HCT116 (cell line): ENCODE measurements around the gene ZNF292. TPM values are rescaled to one million over a fixed set of nuclear protein-coding genes. Genes with fewer than 3 reads are reported as not detected.

ENCODE experiments used
- ATAC-seq: fragments of 200-7000 bp; cut with Tn5 transposase; 2 replicates; pipeline ENCODE4 v1.9.1; 2020; ENCODE audit warnings: mild to moderate bottlenecking, moderate library complexity
- BruUV-seq: library from RNA; stranded (reverse); fragments of 400-500 nt; replicated peaks from 2 replicates; lab custom pipeline; 2021; lab: Mats Ljungman, UMichigan
- CTCF ChIA-PET: fragments of 300-600 bp; sonication (Branson Sonifier 250); formaldehyde crosslinking; loops from one replicate; lab custom pipeline; 2021; ENCODE audit warnings: antibody characterized with exemption; lab: Charles Lee
- POLR2A ChIA-PET: fragments of 300-600, 350-600 bp; sonication (Branson Sonifier 250); formaldehyde crosslinking; loops from one replicate; lab custom pipeline; 2021; ENCODE audit warnings: antibody characterized with exemption; lab: Charles Lee
- RAD21 ChIA-PET, 2 experiments: fragments of 300-600 bp; sonication (Branson Sonifier 250); formaldehyde crosslinking; loops; one replicate each; lab custom pipeline; 2023; ENCODE audit warnings: low total read pairs in 2 of 2; ENCODE audit not compliant: uncharacterized antibody in 2 of 2, unreplicated experiment in 2 of 2, low non-redundant PET in 1 of 2; lab: Charles Lee
- DNase-seq: peaks from one replicate; pipeline ENCODE4 v3.0.0-alpha.2; 2010; ENCODE audit warnings: low read depth, low spot score
- H2AFZ ChIP-seq: fragments of 200-600 bp; shearing (Covaris generic), sonication (generic); 2 replicates; pipeline ENCODE4 v1.6.1; 2017; ENCODE audit warnings: low read depth, mixed run types, mixed read lengths, antibody characterized with exemption, low read length; ENCODE audit not compliant: poor library complexity, severe bottlenecking
- H3K27ac ChIP-seq: 2 replicates; pipeline ENCODE4 v1.5.1; 2012; ENCODE audit warnings: low read depth, low read length
- H3K27me3 ChIP-seq: fragments of 200-600 bp; sonication (generic); 2 replicates; pipeline ENCODE4 v1.6.1; 2016; ENCODE audit warnings: mixed run types, low read length, mixed read lengths; ENCODE audit not compliant: insufficient read depth
- H3K36me3 ChIP-seq, 2 experiments: fragments of 200-500 bp in 1 of 2; fragments of 200-600 bp in 1 of 2; sonication (Bioruptor generic) in 1 of 2; sonication (generic) in 1 of 2; 2 replicates each; pipeline versions ENCODE4 v1.5.1 to v1.6.1; 2014 to 2016; ENCODE audit warnings: low read length in 2 of 2, inconsistent platforms in 1 of 2, mixed read lengths in 1 of 2, mixed run types in 1 of 2; ENCODE audit not compliant: insufficient read depth in 2 of 2, control insufficient read depth in 1 of 2
- H3K4me1 ChIP-seq, 2 experiments: fragments of 200-600 bp in 1 of 2; sonication (generic) in 1 of 2; 2 replicates each; pipeline versions ENCODE4 v1.5.1 to v1.6.1; 2012 to 2017; ENCODE audit warnings: low read length in 2 of 2, inconsistent platforms in 1 of 2, mild to moderate bottlenecking in 1 of 2, mixed read lengths in 1 of 2, mixed run types in 1 of 2, moderate library complexity in 1 of 2; ENCODE audit not compliant: insufficient read depth in 2 of 2, control insufficient read depth in 1 of 2
- H3K4me2 ChIP-seq: fragments of 200-600 bp; sonication (generic); 2 replicates; pipeline ENCODE4 v1.6.1; 2017; ENCODE audit warnings: mixed run types, low read length, mixed read lengths
- H3K4me3 ChIP-seq, 2 experiments: fragments of 200-600 bp in 1 of 2; sonication (generic) in 1 of 2; replicated peaks in 1 of 2; 2 replicates each; pipeline ENCODE4 v1.5.1; 2011 to 2016; ENCODE audit warnings: low read length in 2 of 2, control low read depth in 1 of 2, low read depth in 1 of 2, mild to moderate bottlenecking in 1 of 2, mixed read lengths in 1 of 2, mixed run types in 1 of 2
- H3K79me2 ChIP-seq: fragments of 200-600 bp; sonication (generic); 2 replicates; pipeline ENCODE4 v1.6.1; 2017; ENCODE audit warnings: mild to moderate bottlenecking, mixed run types, low read length, moderate library complexity, mixed read lengths; ENCODE audit not compliant: insufficient read depth
- H3K9ac ChIP-seq: fragments of 200-600 bp; sonication (generic); 2 replicates; pipeline ENCODE4 v1.6.1; 2016; ENCODE audit warnings: low read length, mixed read lengths
- H3K9me2 ChIP-seq: fragments of 200-600 bp; sonication (generic), shearing (Covaris generic); 2 replicates; pipeline ENCODE4 v1.6.1; 2017; ENCODE audit warnings: mixed run types, mild to moderate bottlenecking, moderate library complexity; ENCODE audit not compliant: insufficient read depth
- H3K9me3 ChIP-seq, 2 experiments: fragments of 200-500 bp in 1 of 2; fragments of 200-600 bp in 1 of 2; sonication (Bioruptor generic) in 1 of 2; sonication (generic) in 1 of 2; 2 replicates each; pipeline ENCODE4 v1.6.1; 2014 to 2017; ENCODE audit warnings: low read length in 2 of 2, mixed read lengths in 2 of 2, inconsistent platforms in 1 of 2, low read depth in 1 of 2, mild to moderate bottlenecking in 1 of 2, mixed run types in 1 of 2, moderate library complexity in 1 of 2; ENCODE audit not compliant: control insufficient read depth in 1 of 2, insufficient read depth in 1 of 2
- H4K20me1 ChIP-seq: fragments of 200-600 bp; sonication (generic), shearing (Covaris generic); 2 replicates; pipeline ENCODE4 v1.6.1; 2017; ENCODE audit warnings: mixed run types, mild to moderate bottlenecking, moderate library complexity; ENCODE audit not compliant: insufficient read depth
- CEBPB ChIP-seq: IDR thresholded peaks from 2 replicates; pipeline ENCODE4 v1.6.1; 2012; ENCODE audit warnings: low read depth
- EGR1 ChIP-seq: IDR thresholded peaks from 2 replicates; pipeline ENCODE4 v1.6.1; 2012; ENCODE audit warnings: low read depth
- ELF1 ChIP-seq: IDR thresholded peaks from 2 replicates; pipeline ENCODE4 v1.6.1; 2012; ENCODE audit warnings: low read depth, borderline replicate concordance
- POLR2A ChIP-seq: IDR thresholded peaks from 2 replicates; pipeline ENCODE4 v1.7.0; 2011; ENCODE audit warnings: borderline replicate concordance; ENCODE audit not compliant: insufficient read depth, insufficient read length; ENCODE audit errors: extremely low read depth
- SIN3A ChIP-seq: IDR thresholded peaks from 2 replicates; pipeline ENCODE4 v1.6.1; 2012; ENCODE audit warnings: low read depth
- SRF ChIP-seq: IDR thresholded peaks from 2 replicates; pipeline ENCODE4 v1.6.1; 2012; ENCODE audit warnings: low read depth
- YY1 ChIP-seq: IDR thresholded peaks from 2 replicates; pipeline ENCODE4 v1.6.1; 2011; ENCODE audit warnings: low read length, low read depth, moderate library complexity, mild to moderate bottlenecking; ENCODE audit not compliant: insufficient replicate concordance; ENCODE audit errors: extremely low read depth
- ZNF274 ChIP-seq: fragments of 200-500 bp; sonication (Bioruptor generic); IDR thresholded peaks from 2 replicates; pipeline ENCODE4 v1.6.1; 2014; ENCODE audit warnings: mild to moderate bottlenecking, low read depth, low read length, inconsistent platforms
- intact Hi-C: fragments of 100-400 bp; cut with micrococcal nuclease; formaldehyde crosslinking; loops from 2 replicates; pipeline ENCODE4 v1.10.0; 2022
- total RNA-seq: library from RNA; stranded (reverse); gene quantifications from one replicate; pipeline ENCODE4 v1.2.1, GENCODE V29; 2021; ENCODE audit not compliant: unreplicated experiment
- TF ChIP-seq, protein P1 (sequence below): IDR thresholded peaks from 2 replicates; pipeline ENCODE4 v1.6.1; 2012
- TF ChIP-seq, protein P2 (sequence below): IDR thresholded peaks from 2 replicates; pipeline ENCODE4 v1.6.1; 2012; ENCODE audit warnings: low read depth
- TF ChIP-seq, protein P3 (sequence below), 3 experiments: fragments of 200-600 bp in 1 of 3; sonication (generic) in 1 of 3; IDR thresholded peaks in 2 of 3; conservative IDR thresholded peaks in 1 of 3; 2 replicates each; pipeline ENCODE4 v1.5.1; 2012 to 2017; ENCODE audit warnings: low read depth in 2 of 3, low read length in 2 of 3, antibody characterized with exemption in 1 of 3, borderline replicate concordance in 1 of 3, control low read depth in 1 of 3, mild to moderate bottlenecking in 1 of 3, mixed read lengths in 1 of 3, mixed run types in 1 of 3, moderate library complexity in 1 of 3; ENCODE audit not compliant: insufficient read depth in 1 of 3

ZNF292 gene
- total RNA-seq, 1 experiment from 2014 or later, result 35.3 TPM

DNA sequence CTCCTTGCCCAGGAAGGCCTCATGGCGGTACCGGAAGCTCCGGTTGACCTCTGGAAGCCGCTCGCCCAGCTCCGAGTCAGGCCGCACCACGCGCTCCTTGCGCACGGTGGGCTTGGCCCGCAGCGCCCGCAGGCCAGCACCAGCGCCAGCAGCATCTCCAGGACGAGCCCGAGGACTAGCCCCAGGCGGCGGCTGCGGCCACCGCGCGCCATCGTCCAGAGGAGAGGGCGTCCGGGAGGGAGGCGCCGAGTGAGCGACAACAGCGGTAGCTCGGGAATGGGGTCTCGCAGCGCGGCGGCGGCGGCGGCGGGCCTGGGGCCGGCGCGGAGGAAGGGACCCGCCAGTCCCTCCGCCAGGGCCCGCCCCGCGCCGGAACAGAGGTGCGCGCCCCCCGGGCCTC lies 32.9 kb upstream of the ZNF292 start:
- TF ChIP-seq ELF1 (no peak), SIN3A (no peak), POLR2A (no peak), CEBPB (no peak), SRF (no peak), EGR1 (no peak), ZNF274 (no peak), YY1 (no peak)
- TF ChIP-seq, protein P1, sequence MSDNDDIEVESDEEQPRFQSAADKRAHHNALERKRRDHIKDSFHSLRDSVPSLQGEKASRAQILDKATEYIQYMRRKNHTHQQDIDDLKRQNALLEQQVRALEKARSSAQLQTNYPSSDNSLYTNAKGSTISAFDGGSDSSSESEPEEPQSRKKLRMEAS, result no peak
- TF ChIP-seq, protein P2, sequence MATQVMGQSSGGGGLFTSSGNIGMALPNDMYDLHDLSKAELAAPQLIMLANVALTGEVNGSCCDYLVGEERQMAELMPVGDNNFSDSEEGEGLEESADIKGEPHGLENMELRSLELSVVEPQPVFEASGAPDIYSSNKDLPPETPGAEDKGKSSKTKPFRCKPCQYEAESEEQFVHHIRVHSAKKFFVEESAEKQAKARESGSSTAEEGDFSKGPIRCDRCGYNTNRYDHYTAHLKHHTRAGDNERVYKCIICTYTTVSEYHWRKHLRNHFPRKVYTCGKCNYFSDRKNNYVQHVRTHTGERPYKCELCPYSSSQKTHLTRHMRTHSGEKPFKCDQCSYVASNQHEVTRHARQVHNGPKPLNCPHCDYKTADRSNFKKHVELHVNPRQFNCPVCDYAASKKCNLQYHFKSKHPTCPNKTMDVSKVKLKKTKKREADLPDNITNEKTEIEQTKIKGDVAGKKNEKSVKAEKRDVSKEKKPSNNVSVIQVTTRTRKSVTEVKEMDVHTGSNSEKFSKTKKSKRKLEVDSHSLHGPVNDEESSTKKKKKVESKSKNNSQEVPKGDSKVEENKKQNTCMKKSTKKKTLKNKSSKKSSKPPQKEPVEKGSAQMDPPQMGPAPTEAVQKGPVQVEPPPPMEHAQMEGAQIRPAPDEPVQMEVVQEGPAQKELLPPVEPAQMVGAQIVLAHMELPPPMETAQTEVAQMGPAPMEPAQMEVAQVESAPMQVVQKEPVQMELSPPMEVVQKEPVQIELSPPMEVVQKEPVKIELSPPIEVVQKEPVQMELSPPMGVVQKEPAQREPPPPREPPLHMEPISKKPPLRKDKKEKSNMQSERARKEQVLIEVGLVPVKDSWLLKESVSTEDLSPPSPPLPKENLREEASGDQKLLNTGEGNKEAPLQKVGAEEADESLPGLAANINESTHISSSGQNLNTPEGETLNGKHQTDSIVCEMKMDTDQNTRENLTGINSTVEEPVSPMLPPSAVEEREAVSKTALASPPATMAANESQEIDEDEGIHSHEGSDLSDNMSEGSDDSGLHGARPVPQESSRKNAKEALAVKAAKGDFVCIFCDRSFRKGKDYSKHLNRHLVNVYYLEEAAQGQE, result no peak
- TF ChIP-seq, protein P3, sequence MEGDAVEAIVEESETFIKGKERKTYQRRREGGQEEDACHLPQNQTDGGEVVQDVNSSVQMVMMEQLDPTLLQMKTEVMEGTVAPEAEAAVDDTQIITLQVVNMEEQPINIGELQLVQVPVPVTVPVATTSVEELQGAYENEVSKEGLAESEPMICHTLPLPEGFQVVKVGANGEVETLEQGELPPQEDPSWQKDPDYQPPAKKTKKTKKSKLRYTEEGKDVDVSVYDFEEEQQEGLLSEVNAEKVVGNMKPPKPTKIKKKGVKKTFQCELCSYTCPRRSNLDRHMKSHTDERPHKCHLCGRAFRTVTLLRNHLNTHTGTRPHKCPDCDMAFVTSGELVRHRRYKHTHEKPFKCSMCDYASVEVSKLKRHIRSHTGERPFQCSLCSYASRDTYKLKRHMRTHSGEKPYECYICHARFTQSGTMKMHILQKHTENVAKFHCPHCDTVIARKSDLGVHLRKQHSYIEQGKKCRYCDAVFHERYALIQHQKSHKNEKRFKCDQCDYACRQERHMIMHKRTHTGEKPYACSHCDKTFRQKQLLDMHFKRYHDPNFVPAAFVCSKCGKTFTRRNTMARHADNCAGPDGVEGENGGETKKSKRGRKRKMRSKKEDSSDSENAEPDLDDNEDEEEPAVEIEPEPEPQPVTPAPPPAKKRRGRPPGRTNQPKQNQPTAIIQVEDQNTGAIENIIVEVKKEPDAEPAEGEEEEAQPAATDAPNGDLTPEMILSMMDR (IDR thresholded peaks at IDR 0.05 in 2 of 3, conservative IDR thresholded peaks at IDR 0.05 in 1 of 3; ENCODE audit: borderline replicate concordance in 1 of 3, insufficient read depth in 1 of 3, low read depth in 2 of 3, low read length in 2 of 3), result no peak
- Histone ChIP-seq H3K4me1 (peaks cover 0 to 5% of the 10 kb centered on the region in 2 experiments; a peak in 1 of 4 replicates), H3K4me2 (no peak overlapping the region), H3K9me3 (no peaks in the 10 kb centered on the region), H3K9me2 (no peaks in the 10 kb centered on the region), H4K20me1 (no peaks in the 10 kb centered on the region), H3K79me2 (no peaks in the 10 kb centered on the region), H3K36me3 (no peaks in the 10 kb centered on the region), H3K27me3 (no peaks in the 10 kb centered on the region), H2AFZ (no peak overlapping the region), H3K9ac (no peak overlapping the region), H3K27ac (no peak overlapping the region), H3K4me3 (no peak overlapping the region)
- DNase-seq, result no peak
- RAD21 ChIA-PET, result no interaction called here
- POLR2A ChIA-PET, result no interaction called here
- no peak for ATAC-seq
- intact Hi-C loops, result no loop called here
- BruUV-seq, result no TSS peak
- CTCF ChIA-PET, result no interaction called here
